GM12878 (cell line): Measurements from ENCODE around the gene ASCC3. TPM values are rescaled to one million over a fixed set of nuclear protein-coding genes. Genes with fewer than 3 reads are reported as not detected.

Experiments
- ATAC-seq: fragments of 200-7000 bp; cut with Tn5 transposase; 3 replicates; pipeline ENCODE4 v1.9.1; 2020; ENCODE audit warnings: mild to moderate bottlenecking, moderate library complexity
- BruUV-seq: library from RNA; stranded (reverse); fragments of 400-500 nt; replicated peaks from 2 replicates; lab custom pipeline; 2021; lab: Mats Ljungman, UMichigan
- CTCF ChIA-PET: fragments of 300-600 bp; sonication (Branson Sonifier 250); formaldehyde crosslinking; extraction: SDS; loops from one replicate; lab custom pipeline; 2021; ENCODE audit warnings: inconsistent platforms; lab: Yijun Ruan, JAX
- POLR2A ChIA-PET: fragments of 350-600 bp; formaldehyde crosslinking; extraction: SDS; loops from one replicate; lab custom pipeline; 2021; ENCODE audit warnings: inconsistent platforms; lab: Charles Lee
- RAD21 ChIA-PET: fragments of 300-600 bp; sonication (Branson Sonifier 250); formaldehyde crosslinking; loops from one replicate; lab custom pipeline; 2023; ENCODE audit warnings: antibody characterized with exemption; ENCODE audit not compliant: unreplicated experiment; lab: Charles Lee
- SMC1A ChIA-PET: fragments of 300-600 bp; sonication (Branson Sonifier 250); formaldehyde crosslinking; loops from one replicate; lab custom pipeline; 2023; ENCODE audit not compliant: unreplicated experiment, uncharacterized antibody; lab: Charles Lee
- DNase-seq: peaks from one replicate; pipeline ENCODE4 v3.0.0-alpha.2; 2011; ENCODE audit warnings: low read depth, low spot score
- FAIRE-seq: peaks from 3 replicates; lab custom pipeline; 2011; peaks lifted over from hg19 to GRCh38; lab: Jason Lieb, UNC
- H2AFZ ChIP-seq: 2 replicates; pipeline ENCODE4 v1.6.0; 2011; ENCODE audit warnings: low read depth, low read length, control low read depth; ENCODE audit not compliant: control insufficient read depth
- H3K27ac ChIP-seq: 2 replicates; pipeline ENCODE4 v1.5.1; 2011; ENCODE audit warnings: control low read depth; ENCODE audit not compliant: control insufficient read depth, insufficient read depth
- H3K27me3 ChIP-seq, 2 experiments: replicated peaks in 1 of 2; 2 replicates each; pipeline versions ENCODE4 v1.6.0 to v1.6.1; 2011; ENCODE audit warnings: low read length in 1 of 2; ENCODE audit not compliant: control insufficient read depth in 2 of 2, insufficient read depth in 2 of 2
- H3K36me3 ChIP-seq, 2 experiments: 2 replicates each; pipeline ENCODE4 v1.5.1; 2011; ENCODE audit warnings: low read length in 1 of 2; ENCODE audit not compliant: control insufficient read depth in 2 of 2, insufficient read depth in 2 of 2
- H3K4me1 ChIP-seq: 2 replicates; pipeline ENCODE4 v1.6.1; 2011; ENCODE audit warnings: mild to moderate bottlenecking, low read length, moderate library complexity, mixed read lengths; ENCODE audit not compliant: control insufficient read depth, insufficient read depth
- H3K4me2 ChIP-seq: 2 replicates; pipeline ENCODE4 v1.6.0; 2011; ENCODE audit warnings: control low read depth; ENCODE audit not compliant: control insufficient read depth, insufficient read depth
- H3K4me3 ChIP-seq: fragments of 200-600 bp; sonication (generic); 2 replicates; pipeline ENCODE4 v1.5.1; 2016
- H3K79me2 ChIP-seq: 2 replicates; pipeline ENCODE4 v1.6.0; 2011; ENCODE audit warnings: low read length; ENCODE audit not compliant: control insufficient read depth, insufficient read depth
- H3K9ac ChIP-seq: 2 replicates; pipeline ENCODE4 v1.8.0; 2011; ENCODE audit warnings: low read length, control low read depth, mixed read lengths; ENCODE audit not compliant: control insufficient read depth, insufficient read depth
- H3K9me3 ChIP-seq: replicated peaks from 3 replicates; pipeline ENCODE4 v1.5.1; 2011; ENCODE audit warnings: mild to moderate bottlenecking, low read length; ENCODE audit not compliant: control insufficient read depth, insufficient read depth
- H4K20me1 ChIP-seq: 2 replicates; pipeline ENCODE4 v1.6.0; 2011; ENCODE audit not compliant: control insufficient read depth, insufficient read depth
- CHD4 ChIP-seq: fragments of 200-600 bp; sonication (generic); IDR thresholded peaks from 2 replicates; pipeline ENCODE4 v1.6.1; 2016; ENCODE audit warnings: mild to moderate bottlenecking
- EGR1 ChIP-seq, 2 experiments: IDR thresholded peaks; 1 replicate in 1 of 2; 2 replicates in 1 of 2; pipeline ENCODE4 v1.6.1; 2011 to 2012; ENCODE audit warnings: low read depth in 2 of 2, low read length in 2 of 2, borderline replicate concordance in 1 of 2, mild to moderate bottlenecking in 1 of 2, moderate library complexity in 1 of 2
- FOXM1 ChIP-seq: IDR thresholded peaks from 2 replicates; pipeline ENCODE4 v1.6.1; 2012; ENCODE audit warnings: low read depth, mild to moderate bottlenecking, inconsistent platforms, low read length, moderate library complexity
- HDAC2 ChIP-seq: fragments of 200-600 bp; sonication (generic); IDR thresholded peaks from 2 replicates; pipeline ENCODE4 v1.6.1; 2017
- IKZF2 ChIP-seq, 2 experiments: fragments of 450-650 bp; IDR thresholded peaks; 2 replicates each; pipeline ENCODE4 v1.6.1; 2017; ENCODE audit warnings: mild to moderate bottlenecking in 2 of 2, moderate library complexity in 2 of 2
- POLR2A ChIP-seq: IDR thresholded peaks from 2 replicates; pipeline ENCODE4 v1.6.1; 2011; ENCODE audit warnings: low read depth, mild to moderate bottlenecking, low read length
- RUNX3 ChIP-seq: IDR thresholded peaks from 2 replicates; pipeline ENCODE4 v1.6.1; 2012; ENCODE audit warnings: low read length, inconsistent platforms
- WRNIP1 ChIP-seq: IDR thresholded peaks from 2 replicates; pipeline ENCODE4 v1.6.1; 2011; ENCODE audit warnings: low read depth, low read length, improper control_type of control experiment, borderline replicate concordance
- ZNF384 ChIP-seq: IDR thresholded peaks from 2 replicates; pipeline ENCODE4 v1.6.1; 2012; ENCODE audit warnings: low read depth, mild to moderate bottlenecking, low read length, improper control_type of control experiment, borderline replicate concordance
- WGBS: methylation state at CpG from one replicate; pipeline ENCODE4 v1.1.6; 2016; ENCODE audit warnings: low lambda C conversion rate; ENCODE audit not compliant: insufficient replicate concordance, insufficient coverage; ENCODE audit errors: missing lambda C conversion rate; 5-methylcytosine and 5-hydroxymethylcytosine counted together
- in situ Hi-C: fragments of 300-500 bp; cut with MboI; formaldehyde crosslinking; loops from 9 replicates; pipeline ENCODE4 v1.14.3; 2018; ENCODE audit warnings: mixed read lengths
- intact Hi-C: fragments of 100-400 bp; cut with micrococcal nuclease; formaldehyde crosslinking; loops from one replicate; pipeline ENCODE4 v1.14.2; 2022; ENCODE audit not compliant: unreplicated experiment
- polyA plus RNA-seq, 11 experiments: library from polyadenylated mRNA; depleted of rRNA in 4 of 11; unstranded in 6 of 11; stranded (reverse) in 5 of 11; fragments of >200 nt; fragmentation: Nextera tagmentation in 4 of 11; fragmentation: Illumina TruSeq in 1 of 11; extraction: Ambion mirVana in 4 of 11; extraction: Trizol in 1 of 11; gene quantifications; 1 replicate in 1 of 11; 2 replicates in 10 of 11; pipeline versions ENCODE4 v1.2.1 to v1.2.3, GENCODE V29; 2011 to 2016; ENCODE audit warnings: inconsistent platforms in 2 of 11, missing spikeins in 2 of 11, low read depth in 1 of 11
- total RNA-seq, 4 experiments: library from RNA; depleted of rRNA in 3 of 4; stranded (reverse); fragments of >200 nt in 3 of 4; fragmentation: Illumina TruSeq in 1 of 4; extraction: Trizol in 1 of 4; gene quantifications; 2 replicates each; pipeline versions ENCODE4 v1.2.1 to v1.2.3, GENCODE V29; 2013 to 2021
- TF ChIP-seq, protein P1 (sequence below): fragments of 450-650 bp; IDR thresholded peaks from 2 replicates; pipeline ENCODE4 v1.6.1; 2014; ENCODE audit warnings: mild to moderate bottlenecking
- TF ChIP-seq, protein P2 (sequence below): fragments of 450-650 bp; IDR thresholded peaks from 2 replicates; pipeline ENCODE4 v1.6.1; 2018; ENCODE audit warnings: mild to moderate bottlenecking, low read depth, moderate library complexity; ENCODE audit not compliant: partially characterized antibody

ASCC3 gene
- total and polyA plus RNA-seq, 10 of the 15 experiments (the other 5 are each of a cell fraction or from before 2014, with no cell fraction given), result 19.9 to 76.2 (median 55.9) TPM

DNA sequence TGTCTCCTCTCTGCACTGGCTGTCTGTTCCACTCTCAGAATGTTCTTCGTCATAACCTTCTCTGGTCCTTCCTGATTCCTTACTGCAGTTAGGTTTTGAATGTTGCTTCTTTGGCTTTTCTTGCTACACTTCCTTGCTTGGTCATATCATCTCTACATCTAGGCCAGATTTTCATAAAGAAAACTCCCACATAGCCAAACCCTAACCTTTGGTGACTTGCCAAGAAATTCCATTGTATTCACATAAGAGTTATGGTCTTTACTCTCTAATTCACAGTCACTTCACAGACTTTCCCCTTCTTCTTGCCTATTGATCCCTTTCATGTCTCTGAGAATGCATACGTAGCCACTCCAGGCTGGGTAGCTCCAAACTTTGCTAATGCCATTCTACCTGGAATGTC, 374.5 kb downstream of the ASCC3 start:
- Histone ChIP-seq H3K4me3 (no peak overlapping the region), H3K4me1 (no peaks in the 10 kb centered on the region), H3K36me3 (no peaks in the 10 kb centered on the region), H2AFZ (no peak overlapping the region), H3K4me2 (no peak overlapping the region), H3K27ac (no peak overlapping the region), H4K20me1 (no peaks in the 10 kb centered on the region), H3K27me3 (no peaks in the 10 kb centered on the region), H3K79me2 (no peaks in the 10 kb centered on the region), H3K9ac (no peak overlapping the region), H3K9me3 (no peaks in the 10 kb centered on the region)
- no TSS peak for BruUV-seq
- ChIA-PET CTCF (interaction anchor here (1.0 kb wide), 1 partner anchor 27 kb away, joined by 3 read pairs; no protein-coding TSS in a partner anchor), SMC1A (no interaction called here), RAD21 (no interaction called here), POLR2A (no interaction called here)
- ATAC-seq (no peak), DNase-seq (no peak), FAIRE-seq (no peak)
- in situ Hi-C loops, result no loop called here
- intact Hi-C loops, result no loop called here
- 100% methylated on average over 2 of the region's 2 CpGs for WGBS
- TF ChIP-seq, protein P1, sequence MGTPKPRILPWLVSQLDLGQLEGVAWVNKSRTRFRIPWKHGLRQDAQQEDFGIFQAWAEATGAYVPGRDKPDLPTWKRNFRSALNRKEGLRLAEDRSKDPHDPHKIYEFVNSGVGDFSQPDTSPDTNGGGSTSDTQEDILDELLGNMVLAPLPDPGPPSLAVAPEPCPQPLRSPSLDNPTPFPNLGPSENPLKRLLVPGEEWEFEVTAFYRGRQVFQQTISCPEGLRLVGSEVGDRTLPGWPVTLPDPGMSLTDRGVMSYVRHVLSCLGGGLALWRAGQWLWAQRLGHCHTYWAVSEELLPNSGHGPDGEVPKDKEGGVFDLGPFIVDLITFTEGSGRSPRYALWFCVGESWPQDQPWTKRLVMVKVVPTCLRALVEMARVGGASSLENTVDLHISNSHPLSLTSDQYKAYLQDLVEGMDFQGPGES, result no peak
- peak; percentile 24; the same call in 1 of the 2 replicates for TF ChIP-seq POLR2A
- TF ChIP-seq, all 136 proteins: peak for 1

DNA sequence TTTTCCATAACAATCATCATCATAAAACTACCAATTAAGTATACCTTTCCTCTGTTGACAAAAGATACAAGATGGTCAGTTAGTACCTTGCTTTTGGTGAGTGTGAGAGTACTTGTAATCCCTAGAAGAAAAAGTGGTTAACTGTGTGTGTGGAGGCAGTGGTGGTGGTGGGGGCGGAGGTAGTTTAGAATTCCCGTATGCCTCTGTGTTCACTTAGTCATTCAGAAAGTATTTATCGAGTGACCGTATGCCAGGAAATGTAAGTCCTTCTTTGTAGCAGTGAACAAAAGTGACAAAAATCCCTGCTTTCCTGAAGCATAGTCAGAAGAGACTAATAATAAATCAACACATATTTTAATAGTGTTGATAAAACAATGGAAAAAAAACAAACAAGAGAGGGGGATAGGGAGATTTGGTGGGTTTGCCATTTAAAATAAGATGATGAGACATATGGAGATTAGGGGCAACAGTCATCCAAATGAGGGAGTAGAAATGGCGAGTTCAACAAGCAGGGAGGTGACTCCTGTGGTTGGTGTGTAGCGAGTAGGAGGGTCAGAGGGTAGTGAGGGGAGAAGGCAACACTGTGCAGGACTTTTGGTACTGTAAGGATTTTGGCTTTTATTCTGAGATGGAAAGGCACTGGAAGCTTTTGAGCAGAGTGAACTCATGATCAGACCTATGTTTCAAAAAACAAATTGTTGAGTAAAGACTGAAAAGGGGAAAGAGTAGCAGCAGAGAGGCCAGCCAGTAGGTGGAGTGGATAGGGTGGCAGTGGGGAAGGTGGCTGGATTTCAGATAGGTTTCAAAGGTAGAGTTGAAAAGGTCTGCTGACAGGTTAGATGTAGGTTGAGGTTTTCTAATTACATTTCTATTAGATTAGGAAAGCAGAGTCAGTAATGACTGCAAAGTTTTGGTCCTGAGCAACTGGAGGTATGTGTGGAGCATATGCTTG, 376.1 kb downstream of the ASCC3 start:
- Histone ChIP-seq H3K4me3 (no peak overlapping the region), H3K4me1 (no peaks in the 10 kb centered on the region), H4K20me1 (no peaks in the 10 kb centered on the region), H3K9me3 (no peaks in the 10 kb centered on the region), H3K27me3 (no peaks in the 10 kb centered on the region), H3K27ac (no peak overlapping the region), H3K36me3 (no peaks in the 10 kb centered on the region), H3K79me2 (no peaks in the 10 kb centered on the region), H2AFZ (no peak overlapping the region), H3K9ac (no peak overlapping the region), H3K4me2 (no peak overlapping the region)
- POLR2A ChIA-PET, result no interaction called here
- intact Hi-C loops (no loop called here), in situ Hi-C loops (no loop called here)
- TF ChIP-seq ZNF384 (no peak), RUNX3 (peak; percentile 57), EGR1 (IDR thresholded peaks at IDR 0.05; ENCODE audit: borderline replicate concordance in 1 of 2, low read depth in 2 of 2, low read length in 2 of 2) (peak in 1 of 2 experiments; percentile 53; a peak in 1 of 3 replicates), WRNIP1 (no peak), IKZF2 (IDR thresholded peaks at IDR 0.05) (0 out of 4 replicates have a peak, but pooled peaks have one; percentile 26 to 28), FOXM1 (no peak), CHD4 (no peak), HDAC2 (no peak)
- TF ChIP-seq, protein P2, sequence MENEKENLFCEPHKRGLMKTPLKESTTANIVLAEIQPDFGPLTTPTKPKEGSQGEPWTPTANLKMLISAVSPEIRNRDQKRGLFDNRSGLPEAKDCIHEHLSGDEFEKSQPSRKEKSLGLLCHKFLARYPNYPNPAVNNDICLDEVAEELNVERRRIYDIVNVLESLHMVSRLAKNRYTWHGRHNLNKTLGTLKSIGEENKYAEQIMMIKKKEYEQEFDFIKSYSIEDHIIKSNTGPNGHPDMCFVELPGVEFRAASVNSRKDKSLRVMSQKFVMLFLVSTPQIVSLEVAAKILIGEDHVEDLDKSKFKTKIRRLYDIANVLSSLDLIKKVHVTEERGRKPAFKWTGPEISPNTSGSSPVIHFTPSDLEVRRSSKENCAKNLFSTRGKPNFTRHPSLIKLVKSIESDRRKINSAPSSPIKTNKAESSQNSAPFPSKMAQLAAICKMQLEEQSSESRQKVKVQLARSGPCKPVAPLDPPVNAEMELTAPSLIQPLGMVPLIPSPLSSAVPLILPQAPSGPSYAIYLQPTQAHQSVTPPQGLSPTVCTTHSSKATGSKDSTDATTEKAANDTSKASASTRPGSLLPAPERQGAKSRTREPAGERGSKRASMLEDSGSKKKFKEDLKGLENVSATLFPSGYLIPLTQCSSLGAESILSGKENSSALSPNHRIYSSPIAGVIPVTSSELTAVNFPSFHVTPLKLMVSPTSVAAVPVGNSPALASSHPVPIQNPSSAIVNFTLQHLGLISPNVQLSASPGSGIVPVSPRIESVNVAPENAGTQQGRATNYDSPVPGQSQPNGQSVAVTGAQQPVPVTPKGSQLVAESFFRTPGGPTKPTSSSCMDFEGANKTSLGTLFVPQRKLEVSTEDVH, result no peak
- CTCF ChIA-PET, result interaction anchor here (0.8 to 2.7 kb wide), 4 partner anchors 17 to 389 kb away, joined by 3 to 12 read pairs (median 3); no protein-coding TSS in a partner anchor
- SMC1A ChIA-PET, result interaction anchor here (2.0 kb wide), 1 partner anchor 12 kb away, joined by 11 read pairs; no protein-coding TSS in a partner anchor
- FAIRE-seq, result no peak
- RAD21 ChIA-PET, result no interaction called here
- WGBS, result 4% methylated on average over 6 of the region's 6 CpGs
- no TSS peak for BruUV-seq
- DNase-seq, result no peak
- peak; percentile 50 for ATAC-seq
